ENCODE data around the gene GPX3.

- TF ChIP-seq POLR2A (conservative IDR thresholded peaks at IDR 0.05) (no peak), EGR1 (conservative IDR thresholded peaks at IDR 0.05) (no peak), PKNOX1 (IDR thresholded peaks at IDR 0.05) (no peak), NR2C1 (IDR thresholded peaks at IDR 0.05) (no peak), NR2C1 (tag; IDR thresholded peaks at IDR 0.05) (no peak), ADNP (tag; IDR thresholded peaks at IDR 0.05) (no peak), SMAD1 (IDR thresholded peaks at IDR 0.05; ENCODE audit: low read depth, low read length, partially characterized antibody) (no peak)
These were observed 51.6 kb downstream of the GPX3 start for GRCh38 chr5:151071848-151072629.

Data from K562 (cell line).